GM12878 (cell line): ENCODE measurements around the gene KDELR1. TPM values are rescaled to one million over a fixed set of nuclear protein-coding genes. Genes with fewer than 3 reads are reported as not detected.

ENCODE experiments used
- FOXM1 ChIP-seq: IDR thresholded peaks from 2 replicates; pipeline ENCODE4 v1.6.1; 2012; ENCODE audit warnings: low read depth, mild to moderate bottlenecking, inconsistent platforms, low read length, moderate library complexity
- HCFC1 ChIP-seq: fragments of 150-350 bp; IDR thresholded peaks from 2 replicates; pipeline ENCODE4 v1.6.1; 2014; ENCODE audit warnings: low read length
- KAT2A ChIP-seq: conservative IDR thresholded peaks from 2 replicates; pipeline ENCODE4 v1.6.1; 2011; ENCODE audit warnings: low read depth, low read length; ENCODE audit not compliant: control insufficient read depth
- MTA2 ChIP-seq: fragments of 450-650 bp; IDR thresholded peaks from 2 replicates; pipeline ENCODE4 v1.6.1; 2016; ENCODE audit warnings: low read depth, mild to moderate bottlenecking, moderate library complexity
- MXI1 ChIP-seq: fragments of 150-350 bp; IDR thresholded peaks from 2 replicates; pipeline ENCODE4 v1.6.1; 2011; ENCODE audit warnings: low read depth, mild to moderate bottlenecking, inconsistent platforms, low read length, improper control_type of control experiment
- MYC ChIP-seq: IDR thresholded peaks from 2 replicates; pipeline ENCODE4 v1.6.1; 2011; ENCODE audit warnings: mild to moderate bottlenecking, low read length, moderate library complexity, inconsistent platforms; ENCODE audit not compliant: insufficient read depth, insufficient replicate concordance, insufficient read length, severe bottlenecking
- NBN ChIP-seq: fragments of 450-650 bp; IDR thresholded peaks from 2 replicates; pipeline ENCODE4 v1.6.1; 2016
- NFIC ChIP-seq: IDR thresholded peaks from 2 replicates; pipeline ENCODE4 v1.6.1; 2012; ENCODE audit warnings: low read depth, mild to moderate bottlenecking, inconsistent platforms, low read length, moderate library complexity
- NFYA ChIP-seq: IDR thresholded peaks from 2 replicates; pipeline ENCODE4 v1.6.1; 2011; ENCODE audit warnings: low read depth, mild to moderate bottlenecking, low read length, improper control_type of control experiment, borderline replicate concordance
- NR2C1 ChIP-seq: fragments of 450-650 bp; IDR thresholded peaks from 2 replicates; pipeline ENCODE4 v1.6.1; 2017; ENCODE audit warnings: antibody characterized with exemption, mild to moderate bottlenecking, moderate library complexity
- RBBP5 ChIP-seq: fragments of 200-600 bp; sonication (generic); conservative IDR thresholded peaks from 2 replicates; pipeline ENCODE4 v1.6.1; 2016
- RUNX3 ChIP-seq: IDR thresholded peaks from 2 replicates; pipeline ENCODE4 v1.6.1; 2012; ENCODE audit warnings: low read length, inconsistent platforms
- SREBF1 ChIP-seq: IDR thresholded peaks from 2 replicates; pipeline ENCODE4 v1.6.1; 2012; ENCODE audit warnings: mild to moderate bottlenecking, low read length
- STAT1 ChIP-seq: fragments of 450-650 bp; conservative IDR thresholded peaks from 2 replicates; pipeline ENCODE4 v1.6.1; 2014; ENCODE audit warnings: antibody characterized with exemption, mild to moderate bottlenecking
- STAT3 ChIP-seq: IDR thresholded peaks from 2 replicates; pipeline ENCODE4 v1.6.1; 2011; ENCODE audit warnings: low read depth, low read length, improper control_type of control experiment
- TAF1 ChIP-seq: IDR thresholded peaks from 2 replicates; pipeline ENCODE4 v1.6.1; 2011; ENCODE audit warnings: mild to moderate bottlenecking, low read depth, low read length, borderline replicate concordance
- TBL1XR1 ChIP-seq: IDR thresholded peaks from 2 replicates; pipeline ENCODE4 v1.6.1; 2012; ENCODE audit warnings: low read depth, low read length, improper control_type of control experiment
- TCF3 ChIP-seq: IDR thresholded peaks from 2 replicates; pipeline ENCODE4 v1.6.1; 2012; ENCODE audit warnings: low read depth, mild to moderate bottlenecking, low read length, borderline replicate concordance; ENCODE audit not compliant: insufficient read depth
- TCF7 ChIP-seq: IDR thresholded peaks from 2 replicates; pipeline ENCODE4 v1.6.1; 2014; ENCODE audit warnings: antibody characterized with exemption, borderline replicate concordance
- ZNF384 ChIP-seq: IDR thresholded peaks from 2 replicates; pipeline ENCODE4 v1.6.1; 2012; ENCODE audit warnings: low read depth, mild to moderate bottlenecking, low read length, improper control_type of control experiment, borderline replicate concordance
- ZZZ3 ChIP-seq: IDR thresholded peaks from 2 replicates; pipeline ENCODE4 v1.6.1; 2011; ENCODE audit warnings: low read depth; ENCODE audit not compliant: control insufficient read depth, insufficient read length
- polyA plus RNA-seq, 11 experiments: library from polyadenylated mRNA; depleted of rRNA in 4 of 11; unstranded in 6 of 11; stranded (reverse) in 5 of 11; fragments of >200 nt; fragmentation: Nextera tagmentation in 4 of 11; fragmentation: Illumina TruSeq in 1 of 11; extraction: Ambion mirVana in 4 of 11; extraction: Trizol in 1 of 11; gene quantifications; 1 replicate in 1 of 11; 2 replicates in 10 of 11; pipeline versions ENCODE4 v1.2.1 to v1.2.3, GENCODE V29; 2011 to 2016; ENCODE audit warnings: inconsistent platforms in 2 of 11, missing spikeins in 2 of 11, low read depth in 1 of 11
- total RNA-seq, 4 experiments: library from RNA; depleted of rRNA in 3 of 4; stranded (reverse); fragments of >200 nt in 3 of 4; fragmentation: Illumina TruSeq in 1 of 4; extraction: Trizol in 1 of 4; gene quantifications; 2 replicates each; pipeline versions ENCODE4 v1.2.1 to v1.2.3, GENCODE V29; 2013 to 2021
- TF ChIP-seq, protein P1 (sequence below): fragments of 150-350 bp; IDR thresholded peaks from 2 replicates; pipeline ENCODE4 v1.6.1; 2016; ENCODE audit warnings: low read depth, low read length
- TF ChIP-seq, protein P2 (sequence below): IDR thresholded peaks from 2 replicates; pipeline ENCODE4 v1.6.1; 2011; ENCODE audit warnings: low read depth, mild to moderate bottlenecking, low read length, moderate library complexity, borderline replicate concordance; ENCODE audit errors: extremely low read depth
- TF ChIP-seq, protein P3 (sequence below): fragments of 450-650 bp; IDR thresholded peaks from 2 replicates; pipeline ENCODE4 v1.6.1; 2016; ENCODE audit warnings: mild to moderate bottlenecking

The KDELR1 gene
- total and polyA plus RNA-seq, 10 of the 15 experiments (the other 5 are each of a cell fraction or from before 2014, with no cell fraction given): 2.3 to 71.0 (median 45.2) TPM

DNA sequence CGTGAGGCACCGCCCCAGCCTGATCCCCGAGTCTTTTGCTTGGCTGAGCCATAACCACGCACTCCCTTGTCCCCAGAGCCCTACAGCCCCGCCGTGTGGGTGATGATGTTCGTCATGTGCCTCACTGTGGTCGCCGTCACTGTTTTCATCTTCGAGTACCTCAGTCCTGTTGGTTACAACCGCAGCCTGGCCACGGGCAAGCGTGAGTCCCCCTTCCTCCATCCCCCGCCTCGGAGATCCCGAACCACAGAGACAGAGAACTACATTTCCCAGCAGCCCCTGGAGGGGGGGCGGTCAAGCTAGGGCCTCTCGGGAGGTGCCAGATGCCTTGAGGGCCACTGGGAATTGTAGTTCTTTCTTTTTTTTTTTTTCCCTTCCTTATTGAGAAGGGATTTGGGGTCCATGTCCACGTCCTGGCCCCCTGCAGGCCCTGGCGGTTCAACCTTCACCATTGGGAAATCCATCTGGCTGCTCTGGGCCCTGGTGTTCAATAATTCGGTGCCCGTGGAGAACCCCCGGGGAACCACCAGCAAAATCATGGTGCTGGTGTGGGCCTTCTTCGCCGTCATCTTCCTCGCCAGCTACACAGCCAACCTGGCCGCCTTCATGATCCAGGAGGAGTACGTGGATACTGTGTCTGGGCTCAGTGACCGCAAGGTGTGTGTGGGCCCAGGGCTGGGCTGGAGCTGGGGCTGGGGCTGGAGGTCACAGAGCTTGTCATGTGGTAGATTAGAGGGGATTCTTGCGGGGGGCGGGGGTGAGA is 28.0 kb upstream of the KDELR1 start (continued):
- TF ChIP-seq, protein P1, sequence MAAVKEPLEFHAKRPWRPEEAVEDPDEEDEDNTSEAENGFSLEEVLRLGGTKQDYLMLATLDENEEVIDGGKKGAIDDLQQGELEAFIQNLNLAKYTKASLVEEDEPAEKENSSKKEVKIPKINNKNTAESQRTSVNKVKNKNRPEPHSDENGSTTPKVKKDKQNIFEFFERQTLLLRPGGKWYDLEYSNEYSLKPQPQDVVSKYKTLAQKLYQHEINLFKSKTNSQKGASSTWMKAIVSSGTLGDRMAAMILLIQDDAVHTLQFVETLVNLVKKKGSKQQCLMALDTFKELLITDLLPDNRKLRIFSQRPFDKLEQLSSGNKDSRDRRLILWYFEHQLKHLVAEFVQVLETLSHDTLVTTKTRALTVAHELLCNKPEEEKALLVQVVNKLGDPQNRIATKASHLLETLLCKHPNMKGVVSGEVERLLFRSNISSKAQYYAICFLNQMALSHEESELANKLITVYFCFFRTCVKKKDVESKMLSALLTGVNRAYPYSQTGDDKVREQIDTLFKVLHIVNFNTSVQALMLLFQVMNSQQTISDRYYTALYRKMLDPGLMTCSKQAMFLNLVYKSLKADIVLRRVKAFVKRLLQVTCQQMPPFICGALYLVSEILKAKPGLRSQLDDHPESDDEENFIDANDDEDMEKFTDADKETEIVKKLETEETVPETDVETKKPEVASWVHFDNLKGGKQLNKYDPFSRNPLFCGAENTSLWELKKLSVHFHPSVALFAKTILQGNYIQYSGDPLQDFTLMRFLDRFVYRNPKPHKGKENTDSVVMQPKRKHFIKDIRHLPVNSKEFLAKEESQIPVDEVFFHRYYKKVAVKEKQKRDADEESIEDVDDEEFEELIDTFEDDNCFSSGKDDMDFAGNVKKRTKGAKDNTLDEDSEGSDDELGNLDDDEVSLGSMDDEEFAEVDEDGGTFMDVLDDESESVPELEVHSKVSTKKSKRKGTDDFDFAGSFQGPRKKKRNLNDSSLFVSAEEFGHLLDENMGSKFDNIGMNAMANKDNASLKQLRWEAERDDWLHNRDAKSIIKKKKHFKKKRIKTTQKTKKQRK: no peak
- TF ChIP-seq RBBP5 (no peak), MXI1 (no peak), STAT1 (no peak), NFYA (no peak), TCF3 (no peak), FOXM1 (no peak), ZNF384 (peak; percentile 79), NBN (0 out of 2 replicates have a peak, but pooled peaks have one; percentile 57), NR2C1 (peak; percentile 86), STAT3 (no peak), RUNX3 (peak; percentile 84), TBL1XR1 (no peak), TCF7 (no peak), MYC (no peak), ZZZ3 (no peak), HCFC1 (peak; percentile 99), SREBF1 (peak; percentile 78), KAT2A (no peak), MTA2 (0 out of 2 replicates have a peak, but pooled peaks have one; percentile 42), TAF1 (no peak), NFIC (no peak)
- TF ChIP-seq, protein P2, sequence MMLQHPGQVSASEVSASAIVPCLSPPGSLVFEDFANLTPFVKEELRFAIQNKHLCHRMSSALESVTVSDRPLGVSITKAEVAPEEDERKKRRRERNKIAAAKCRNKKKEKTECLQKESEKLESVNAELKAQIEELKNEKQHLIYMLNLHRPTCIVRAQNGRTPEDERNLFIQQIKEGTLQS: peak; percentile 63; the same call in 1 of the 2 replicates
- TF ChIP-seq, protein P3, sequence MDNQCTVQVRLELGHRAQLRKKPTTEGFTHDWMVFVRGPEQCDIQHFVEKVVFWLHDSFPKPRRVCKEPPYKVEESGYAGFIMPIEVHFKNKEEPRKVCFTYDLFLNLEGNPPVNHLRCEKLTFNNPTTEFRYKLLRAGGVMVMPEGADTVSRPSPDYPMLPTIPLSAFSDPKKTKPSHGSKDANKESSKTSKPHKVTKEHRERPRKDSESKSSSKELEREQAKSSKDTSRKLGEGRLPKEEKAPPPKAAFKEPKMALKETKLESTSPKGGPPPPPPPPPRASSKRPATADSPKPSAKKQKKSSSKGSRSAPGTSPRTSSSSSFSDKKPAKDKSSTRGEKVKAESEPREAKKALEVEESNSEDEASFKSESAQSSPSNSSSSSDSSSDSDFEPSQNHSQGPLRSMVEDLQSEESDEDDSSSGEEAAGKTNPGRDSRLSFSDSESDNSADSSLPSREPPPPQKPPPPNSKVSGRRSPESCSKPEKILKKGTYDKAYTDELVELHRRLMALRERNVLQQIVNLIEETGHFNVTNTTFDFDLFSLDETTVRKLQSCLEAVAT: 0 out of 2 replicates have a peak, but pooled peaks have one; percentile 50
